NCI-H1092 (cell line): Measurements from ENCODE around the gene VASN.
"Not testable (repeated sequence)": the region's sequence is repeated elsewhere in the genome, so short reads cannot be mapped to it uniquely, and the experiment has no call there.

Experiments used
- DNase-seq: peaks from one replicate; lab custom pipeline; 2025; lab: John Stamatoyannopoulos, UW

VASN gene

GRCh38 chr16:4385066-4385788, 13.6 kb downstream of the VASN start:
- DNase-seq: no peak

GRCh38 chr16:4385789-4386450, 14.3 kb downstream of the VASN start:
- DNase-seq: no peak

GRCh38 chr16:4386451-4386805, 14.8 kb downstream of the VASN start:
- DNase-seq: no peak

GRCh38 chr16:4386951-4387565, 15.4 kb downstream of the VASN start:
- DNase-seq: no peak

- no peak for DNase-seq
Observed at GRCh38 chr16:4387781-4388180, 16.1 kb downstream of the VASN start.

- no peak for DNase-seq
Observed at GRCh38 chr16:4388271-4389021, 16.8 kb downstream of the VASN start.

GRCh38 chr16:4389051-4389955, 17.7 kb downstream of the VASN start:
- DNase-seq: no peak

GRCh38 chr16:4390266-4391260, 18.9 kb downstream of the VASN start:
- DNase-seq: no peak

GRCh38 chr16:4391631-4392381, 20.2 kb downstream of the VASN start:
- peak; percentile 12 for DNase-seq

- peak; percentile 32 for DNase-seq
Observed at GRCh38 chr16:4392382-4393239, 21.0 kb downstream of the VASN start.

- DNase-seq: no peak
Observed at GRCh38 chr16:4393240-4393600, 21.6 kb downstream of the VASN start.

- DNase-seq: not testable (repeated sequence)
Observed at GRCh38 chr16:4393850-4394249, 22.2 kb downstream of the VASN start.

- DNase-seq: no peak
Observed at GRCh38 chr16:4395055-4395726, 23.5 kb downstream of the VASN start.

- no peak for DNase-seq
Observed at GRCh38 chr16:4399001-4399730, 27.5 kb downstream of the VASN start.

GRCh38 chr16:4401094-4401501, 29.4 kb downstream of the VASN start:
- DNase-seq: no peak

- DNase-seq: no peak
Observed at GRCh38 chr16:4401510-4401909, 29.9 kb downstream of the VASN start.

GRCh38 chr16:4402439-4403132, 30.9 kb downstream of the VASN start:
- peak; percentile 38 for DNase-seq
